GM19324 (cell line): ENCODE results near the gene EPHA6.

Experiments
- ATAC-seq: cut with Tn5 transposase; IDR thresholded peaks from one replicate; pipeline ENCODE4 v1.9.1; 2021; ENCODE audit warnings: mild to moderate bottlenecking, moderate library complexity; ENCODE audit not compliant: unreplicated experiment, low FRiP score

EPHA6 gene

DNA sequence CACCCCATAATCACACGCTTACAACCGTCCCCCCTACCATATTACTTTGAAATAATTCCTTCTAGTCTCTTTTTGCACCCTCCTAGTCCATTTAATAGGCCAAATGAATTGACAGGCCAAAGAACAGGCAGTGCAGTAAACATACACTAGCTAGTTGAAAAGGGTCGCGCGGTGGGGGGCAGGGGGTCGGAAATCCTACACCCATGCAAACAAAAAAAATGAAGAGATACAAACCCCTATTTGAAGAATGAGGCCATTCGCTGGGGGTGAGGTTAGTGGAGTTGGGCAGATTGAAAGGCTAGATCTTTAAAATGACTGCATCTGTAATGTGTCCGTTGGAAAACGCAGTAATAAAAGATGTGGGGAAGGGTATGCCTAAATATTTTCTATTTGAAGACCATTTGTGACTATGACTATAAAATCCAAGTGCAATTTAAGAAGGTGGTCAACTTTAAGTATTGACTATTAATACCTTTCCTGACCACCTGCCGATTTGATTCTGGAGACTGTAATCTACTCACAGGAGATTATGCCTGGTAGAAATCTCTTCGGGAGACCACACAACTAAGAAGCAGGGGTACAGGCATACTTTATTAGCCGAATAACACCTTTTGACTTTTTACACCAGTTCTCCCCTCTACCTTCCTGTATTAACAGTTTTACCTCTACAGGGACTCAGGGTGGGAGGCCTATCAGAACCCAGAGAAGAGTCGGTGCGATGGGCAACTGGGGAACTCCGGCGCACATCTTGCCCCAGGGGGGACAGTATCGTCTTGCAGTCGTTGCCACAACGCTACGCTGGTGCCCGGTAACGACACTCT is 949.4 kb downstream of the EPHA6 start:
- no peak for ATAC-seq

DNA sequence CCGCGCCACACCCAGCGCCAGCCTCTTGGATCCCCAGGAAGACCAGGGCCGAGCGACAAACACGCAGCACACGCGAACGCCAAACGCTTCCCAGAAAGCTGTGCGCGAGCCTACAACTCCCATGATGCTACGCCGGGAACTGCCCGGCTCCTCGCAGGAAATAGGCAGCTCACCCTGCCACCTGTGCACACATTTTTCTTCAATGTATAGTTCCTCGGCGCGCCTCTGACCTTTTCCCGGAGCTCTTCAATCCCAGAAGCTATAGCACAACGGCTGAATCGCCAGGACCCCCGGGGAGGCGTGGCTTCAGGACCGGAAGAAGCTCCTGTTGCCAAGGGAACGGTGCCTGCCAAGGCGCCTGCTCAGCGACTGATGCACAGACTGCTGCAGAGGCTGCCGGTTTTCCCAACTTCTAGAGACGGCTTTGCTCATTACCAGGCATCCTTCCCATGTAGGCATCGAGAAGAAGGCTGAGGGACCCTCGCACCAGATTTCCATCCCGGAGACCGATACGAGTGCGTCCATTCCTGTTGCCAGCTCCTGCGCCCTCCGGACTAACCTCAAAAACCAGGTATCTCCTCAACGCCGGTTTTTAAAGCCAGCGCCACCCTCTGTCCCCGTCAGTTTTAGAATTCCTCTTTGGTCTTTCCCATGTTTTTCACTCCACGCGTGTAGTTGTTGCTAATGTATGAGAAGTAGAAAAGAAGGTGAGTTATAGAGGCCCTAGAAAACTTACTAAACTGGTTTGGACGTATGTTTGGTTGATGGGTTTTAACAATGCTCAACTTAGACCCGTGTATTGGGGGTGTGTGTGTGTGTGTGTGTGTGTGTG is 950.2 kb downstream of the EPHA6 start, which contains the start of gene ARL6:
Gene ARL6, plus strand, starts transcription at position 352 of the 832 bp plus-strand sequence. CDS start 3,350 bp downstream, outside the sequence.
- ATAC-seq = peak; percentile 98

DNA sequence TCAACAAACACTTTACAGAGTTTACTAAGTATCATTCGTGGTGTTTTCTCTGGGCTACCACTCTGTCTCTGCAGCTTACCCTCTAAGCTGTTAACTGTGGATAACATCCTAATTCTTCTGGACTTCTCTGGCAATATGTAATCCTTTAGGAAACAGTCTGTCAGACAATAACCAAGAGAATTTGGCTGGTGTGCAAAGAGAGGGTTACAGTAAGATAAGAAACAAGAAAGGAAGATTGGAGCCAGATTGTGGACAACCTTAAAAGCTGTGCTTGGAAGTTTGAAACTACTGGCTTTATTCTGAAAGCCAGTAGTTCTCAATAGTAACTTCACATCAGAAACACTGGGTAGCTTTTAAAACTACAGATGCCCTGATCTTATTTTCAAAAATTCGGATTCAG is 950.9 kb downstream of the EPHA6 start:
- no peak for ATAC-seq

DNA sequence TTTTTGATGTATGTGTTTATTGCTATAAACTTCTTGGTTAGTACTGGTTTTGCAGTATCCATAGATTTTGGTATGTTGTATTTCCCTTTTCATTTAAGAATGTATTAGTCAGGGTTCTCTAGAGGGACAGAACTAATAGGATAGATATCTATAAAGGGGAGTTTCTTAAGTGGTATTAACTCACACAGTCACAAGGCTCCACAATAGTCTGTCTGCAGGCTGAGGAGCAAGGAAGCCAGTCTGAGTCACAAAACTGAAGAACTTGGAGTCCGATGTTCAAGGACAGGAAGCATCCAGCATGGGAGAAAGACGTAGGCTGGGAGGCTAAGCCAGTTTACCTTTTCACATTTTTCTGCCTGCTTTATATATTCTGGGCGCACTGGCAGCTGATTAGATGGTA is 958.5 kb downstream of the EPHA6 start:
- ATAC-seq = no peak

DNA sequence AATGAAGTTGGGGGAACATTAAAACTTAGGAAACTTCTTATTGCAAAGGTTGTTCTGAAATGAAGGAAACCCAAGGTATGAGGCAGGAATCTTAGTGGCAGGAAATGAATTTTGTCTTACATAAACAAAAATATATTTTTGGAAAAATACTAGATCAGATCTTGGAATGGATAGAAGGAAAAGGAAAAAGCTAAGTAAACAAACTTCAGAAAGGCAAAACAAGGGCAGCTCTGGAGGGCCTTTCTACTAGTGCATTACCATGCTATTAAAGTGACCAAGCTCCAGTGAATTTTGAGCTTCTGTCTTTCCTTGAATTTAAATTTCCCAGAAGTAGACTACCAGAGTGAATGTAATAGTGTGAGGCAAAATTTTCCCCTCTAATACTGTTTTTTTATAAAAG is 963.8 kb downstream of the EPHA6 start:
- no peak for ATAC-seq

DNA sequence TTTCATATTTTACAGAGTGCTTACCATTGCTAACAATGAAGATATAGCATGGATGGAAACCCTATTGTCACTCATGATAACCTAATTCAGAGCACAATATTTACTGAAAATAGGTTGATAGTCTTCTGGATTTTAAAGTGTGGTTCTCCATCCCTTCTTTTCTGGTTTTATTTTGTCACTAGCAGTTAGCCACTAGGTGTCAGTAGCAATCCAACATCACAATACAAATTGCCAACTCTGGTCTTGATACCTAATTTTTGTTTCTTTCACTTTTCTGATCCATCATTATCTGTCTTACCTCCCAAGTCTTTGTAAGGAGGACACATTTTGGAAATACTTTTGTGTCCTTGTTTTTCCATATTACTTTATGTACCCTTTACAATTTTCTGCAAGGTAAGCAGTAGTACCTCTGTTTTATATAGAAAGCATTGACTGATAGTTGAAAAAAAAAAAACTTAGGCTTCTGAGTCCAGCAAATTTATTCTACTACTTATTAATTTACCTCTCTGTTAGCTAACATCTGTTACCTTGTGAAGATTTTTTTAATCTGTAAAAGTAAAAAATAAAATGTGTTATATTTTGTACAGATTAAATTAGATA is 979.1 kb downstream of the EPHA6 start:
- ATAC-seq = peak; percentile 50

DNA sequence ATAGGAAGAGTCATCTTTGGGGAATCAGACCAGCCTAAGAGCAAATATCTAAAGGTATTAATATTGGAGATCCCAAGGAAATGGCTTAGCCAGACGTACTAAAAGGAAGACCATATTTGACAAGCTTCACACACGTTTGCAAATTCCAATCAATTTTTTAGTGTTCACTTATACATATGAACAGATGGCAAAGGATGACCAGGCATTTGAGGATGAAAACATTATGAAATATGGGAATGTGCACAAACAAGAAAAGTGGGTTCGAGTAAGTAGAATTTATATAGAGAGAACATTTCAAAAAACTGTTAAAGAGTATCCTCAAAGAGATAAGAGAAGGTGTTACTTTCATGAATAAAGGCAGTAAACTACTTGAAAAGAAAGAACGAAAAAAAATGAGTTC is 981.6 kb downstream of the EPHA6 start:
- no peak for ATAC-seq
